Effector memory CD8-positive, alpha-beta T cell (primary cell): ENCODE results near the gene PEX14.
"Not testable (repeated sequence)": the region's sequence is repeated elsewhere in the genome, so short reads cannot be mapped to it uniquely, and the experiment has no call there.

ENCODE experiments used
- ATAC-seq: fragments of 150-1000 bp; cut with Tn5 transposase; replicated peaks from 2 replicates; pipeline ENCODE4 v1.10.0; 2021; ENCODE audit warnings: mild to moderate bottlenecking, moderate library complexity
- DNase-seq, 3 experiments: peaks; one replicate each; pipeline ENCODE4 v3.0.0; 2021
- H3K27ac Mint-ChIP-seq, 2 donors: one replicate each; pipeline ENCODE4 v1.8.0; 2022; ENCODE audit warnings: mild to moderate bottlenecking in 2 of 2, mixed read lengths in 2 of 2, moderate library complexity in 2 of 2
- H3K27me3 Mint-ChIP-seq, 2 donors: one replicate each; pipeline ENCODE4 v1.8.0; 2022; ENCODE audit warnings: mixed read lengths in 2 of 2
- H3K36me3 Mint-ChIP-seq: one replicate; pipeline ENCODE4 v1.8.0; 2022; ENCODE audit warnings: mild to moderate bottlenecking, moderate library complexity, mixed read lengths; ENCODE audit not compliant: insufficient read depth
- H3K4me1 Mint-ChIP-seq, 2 donors: one replicate each; pipeline ENCODE4 v1.8.0; 2022; ENCODE audit warnings: low read depth in 2 of 2, mixed read lengths in 2 of 2
- H3K4me3 Mint-ChIP-seq, 2 donors: one replicate each; pipeline ENCODE4 v1.8.0; 2022; ENCODE audit warnings: mild to moderate bottlenecking in 2 of 2, mixed read lengths in 2 of 2, moderate library complexity in 2 of 2
- H3K9me3 Mint-ChIP-seq, 2 donors: one replicate each; pipeline ENCODE4 v1.8.0; 2022; ENCODE audit warnings: mixed read lengths in 2 of 2

Gene PEX14

DNA sequence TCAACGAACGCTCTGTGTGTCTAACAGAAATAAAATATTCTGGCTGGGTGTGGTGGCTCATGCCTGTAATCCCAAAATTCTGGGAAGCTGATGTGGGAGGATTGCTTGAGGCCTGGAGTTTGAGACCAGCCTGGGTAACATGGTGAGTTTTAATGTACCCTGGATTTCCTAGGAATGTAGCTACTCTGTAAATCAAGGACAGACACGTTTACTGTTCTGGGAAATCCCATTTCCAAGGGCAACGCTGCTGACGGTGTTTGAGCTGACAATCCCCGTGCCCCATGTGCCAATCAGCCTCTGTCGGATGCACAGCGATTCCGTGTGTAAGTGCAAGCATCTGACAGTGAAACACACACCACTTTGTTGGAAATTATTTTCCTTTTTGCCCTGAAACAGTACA lies 16.9 kb upstream of the PEX14 start:
- Mint-ChIP-seq H3K27ac (no peak overlapping the region), H3K27me3 (no peaks in the 10 kb centered on the region)

GRCh38 chr1:10459184-10459583 lies 15.6 kb upstream of the PEX14 start:
- DNase-seq: no peak
- no peak for ATAC-seq
- no peaks in the 10 kb centered on the region for H3K4me1 Mint-ChIP-seq
- no peak overlapping the region for H3K4me3 Mint-ChIP-seq
- no peaks in the 10 kb centered on the region for H3K9me3 Mint-ChIP-seq
- H3K36me3 Mint-ChIP-seq: peaks cover 26% of the 10 kb centered on the region
- H3K27ac Mint-ChIP-seq: no peak overlapping the region
- H3K27me3 Mint-ChIP-seq: no peaks in the 10 kb centered on the region

More for the DNA sequence above, 16.9 kb upstream of the PEX14 start:
- Mint-ChIP-seq H3K9me3 (no peaks in the 10 kb centered on the region), H3K36me3 (peaks cover 13% of the 10 kb centered on the region), H3K4me1 (no peaks in the 10 kb centered on the region), H3K4me3 (no peak overlapping the region)
- no peak for DNase-seq
- ATAC-seq: no peak

- no peak for DNase-seq
- no peaks in the 10 kb centered on the region for H3K9me3 Mint-ChIP-seq
- H3K27me3 Mint-ChIP-seq: no peaks in the 10 kb centered on the region
- no peak overlapping the region for H3K27ac Mint-ChIP-seq
- peaks cover 60% of the 10 kb centered on the region for H3K36me3 Mint-ChIP-seq
- no peak for ATAC-seq
- H3K4me3 Mint-ChIP-seq: no peak overlapping the region
- peaks cover 4 to 11% of the 10 kb centered on the region in 2 donors for H3K4me1 Mint-ChIP-seq
Measured at GRCh38 chr1:10467078-10467477, 7.7 kb upstream of the PEX14 start.

- H3K4me1 Mint-ChIP-seq: peaks cover 12 to 27% of the 10 kb centered on the region in 2 donors
- peaks cover 50% of the 10 kb centered on the region for H3K36me3 Mint-ChIP-seq
- H3K27me3 Mint-ChIP-seq: no peaks in the 10 kb centered on the region
- ATAC-seq (no peak), DNase-seq (no peak)
- no peak overlapping the region for H3K27ac Mint-ChIP-seq
- H3K9me3 Mint-ChIP-seq: no peaks in the 10 kb centered on the region
- no peak overlapping the region for H3K4me3 Mint-ChIP-seq
Measured at GRCh38 chr1:10470043-10470442, 4.7 kb upstream of the PEX14 start.

GRCh38 chr1:10471411-10472219 lies 3.1 kb upstream of the PEX14 start:
- Mint-ChIP-seq H3K4me3 (peak overlapping the region; percentile 99), H3K9me3 (no peaks in the 10 kb centered on the region), H3K27me3 (no peaks in the 10 kb centered on the region), H3K36me3 (peaks cover 46% of the 10 kb centered on the region), H3K4me1 (peaks cover 27 to 43% of the 10 kb centered on the region in 2 donors), H3K27ac (peak overlapping the region; percentile 95)
- DNase-seq (peak in 2 of 3 experiments; percentile 3 to 13), ATAC-seq (peak; percentile 2)

DNA sequence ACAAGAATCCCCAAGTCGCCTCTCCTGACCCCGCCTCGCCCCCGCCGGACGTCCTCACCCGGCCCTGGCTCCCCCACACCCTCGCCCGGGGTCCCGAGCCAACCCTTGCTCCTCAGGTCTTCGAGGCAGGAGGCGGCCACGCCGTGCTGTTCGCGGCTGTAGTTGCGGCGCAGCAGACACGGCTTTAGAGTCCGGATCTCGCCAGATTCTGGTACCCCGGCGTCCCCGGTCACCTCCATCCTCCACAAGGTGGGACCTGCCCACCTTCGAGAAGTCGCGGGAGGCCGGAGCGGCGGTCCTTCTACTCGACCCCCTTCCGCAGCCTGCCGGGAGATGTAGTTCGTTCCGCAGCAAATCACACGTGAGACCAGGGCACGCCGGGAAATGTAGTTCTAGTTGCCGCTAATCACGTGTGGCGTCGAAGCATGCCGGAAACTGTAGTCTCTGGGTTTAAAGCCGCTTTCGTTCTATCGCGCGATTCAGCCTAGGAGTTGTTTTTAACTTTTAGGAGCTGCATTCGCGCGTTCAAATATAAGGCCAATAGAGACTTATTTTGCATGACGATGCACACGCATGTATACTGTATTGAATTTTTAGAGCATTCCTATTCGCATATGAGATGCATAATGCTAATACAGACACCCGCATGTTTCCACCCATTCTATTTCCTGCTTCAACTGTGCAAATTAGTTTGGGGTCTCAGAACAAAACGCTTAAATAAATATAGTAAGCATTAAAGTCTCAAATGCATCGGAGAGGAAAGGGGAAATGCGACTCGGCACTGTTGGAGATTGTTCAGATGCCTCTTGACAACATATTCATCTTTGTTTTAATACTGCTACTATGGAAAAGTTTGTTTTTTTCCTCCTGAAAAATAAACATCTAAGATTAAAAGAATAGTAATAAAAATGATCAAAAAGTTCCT lies 2.3 kb upstream of the PEX14 start, which contains the start of gene DFFA:
DFFA (minus strand) TSS at position 310 of the 925 bp plus-strand sequence; CDS start at position 239, 71 bp downstream.
- peak; percentile 84 to 89 (median 88) for DNase-seq
- Mint-ChIP-seq H3K9me3 (no peaks in the 10 kb centered on the region), H3K36me3 (peaks cover 37% of the 10 kb centered on the region), H3K27ac (peak within 1 kb of the TSS; percentile 95), H3K4me3 (peak within 1 kb of the TSS; percentile 99), H3K4me1 (peaks cover 28 to 44% of the 10 kb centered on the region in 2 donors), H3K27me3 (no peaks in the 10 kb centered on the region)
- peak; percentile 81 for ATAC-seq

DNA sequence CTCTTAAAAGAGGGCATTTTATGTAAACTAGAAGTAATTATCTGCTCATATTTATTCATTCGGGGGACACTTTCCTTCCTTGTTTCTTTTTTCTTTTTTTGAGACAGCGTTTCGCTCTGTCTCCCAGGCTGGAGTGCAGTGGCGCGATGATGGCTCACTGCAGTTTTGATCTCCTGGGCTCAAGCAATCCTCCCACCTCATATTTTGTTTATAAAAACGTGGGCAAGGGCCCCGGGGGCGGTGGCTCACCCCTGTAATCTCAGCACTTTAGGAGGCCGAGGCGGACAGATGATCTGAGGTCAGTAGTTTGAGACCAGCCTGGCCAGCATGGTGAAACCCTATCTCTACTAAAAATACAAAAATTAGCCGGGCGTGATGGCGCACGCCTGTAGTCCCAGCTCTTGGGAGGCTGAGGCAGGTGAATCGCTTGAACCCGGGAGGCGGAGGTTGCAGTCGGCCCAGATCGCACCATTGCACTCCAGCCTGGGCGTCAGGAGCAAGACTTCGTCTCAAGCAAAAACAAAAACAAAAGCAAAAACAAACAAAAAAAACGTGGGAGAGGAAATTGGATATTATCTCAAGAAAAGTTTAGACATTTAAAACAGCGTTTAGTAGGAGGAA lies 1.5 kb upstream of the PEX14 start:
- Mint-ChIP-seq H3K9me3 (no peaks in the 10 kb centered on the region), H3K4me3 (peak overlapping the region; percentile 40 to 99), H3K4me1 (peaks cover 28 to 44% of the 10 kb centered on the region in 2 donors), H3K36me3 (peaks cover 30% of the 10 kb centered on the region), H3K27me3 (no peaks in the 10 kb centered on the region), H3K27ac (no peak overlapping the region)
- DNase-seq (no peak), ATAC-seq (no peak)

GRCh38 chr1:10474309-10474612 lies 489 bp upstream of the PEX14 start:
- not testable (repeated sequence) for H3K9me3 Mint-ChIP-seq, DNase-seq, H3K27me3 Mint-ChIP-seq, ATAC-seq
- H3K27ac Mint-ChIP-seq: peak overlapping the region; percentile 91 to 94
- peaks cover 30 to 44% of the 10 kb centered on the region in 2 donors for H3K4me1 Mint-ChIP-seq
- peak overlapping the region; percentile 97 to 98 for H3K4me3 Mint-ChIP-seq
- peaks cover 21% of the 10 kb centered on the region for H3K36me3 Mint-ChIP-seq

DNA sequence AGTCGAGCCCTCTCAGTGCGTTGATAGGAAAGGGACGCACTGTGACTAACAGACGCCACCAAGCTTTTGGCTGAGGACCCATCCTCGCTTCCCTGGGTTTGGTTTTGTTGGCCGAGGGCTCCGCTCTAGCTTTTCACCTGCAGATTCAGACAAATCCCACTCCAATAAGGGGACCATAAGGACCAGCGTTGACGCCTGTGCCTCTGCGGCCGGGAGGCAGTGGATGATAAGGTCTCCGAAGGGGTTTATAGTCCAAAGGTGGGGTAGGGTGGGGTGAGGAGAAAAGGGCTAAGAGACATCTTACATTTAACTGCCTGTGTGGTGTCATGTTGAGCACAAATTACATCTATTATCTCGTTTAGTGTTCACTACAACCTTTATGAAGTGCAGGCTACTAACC lies 760 bp downstream of the PEX14 start:
- Mint-ChIP-seq H3K9me3 (no peaks in the 10 kb centered on the region), H3K27me3 (no peaks in the 10 kb centered on the region), H3K4me1 (peaks cover 30 to 48% of the 10 kb centered on the region in 2 donors), H3K4me3 (peak overlapping the region; percentile 97 to 98), H3K27ac (peak overlapping the region; percentile 91 to 94), H3K36me3 (peaks cover 17% of the 10 kb centered on the region)
- ATAC-seq (no peak), DNase-seq (no peak)

DNA sequence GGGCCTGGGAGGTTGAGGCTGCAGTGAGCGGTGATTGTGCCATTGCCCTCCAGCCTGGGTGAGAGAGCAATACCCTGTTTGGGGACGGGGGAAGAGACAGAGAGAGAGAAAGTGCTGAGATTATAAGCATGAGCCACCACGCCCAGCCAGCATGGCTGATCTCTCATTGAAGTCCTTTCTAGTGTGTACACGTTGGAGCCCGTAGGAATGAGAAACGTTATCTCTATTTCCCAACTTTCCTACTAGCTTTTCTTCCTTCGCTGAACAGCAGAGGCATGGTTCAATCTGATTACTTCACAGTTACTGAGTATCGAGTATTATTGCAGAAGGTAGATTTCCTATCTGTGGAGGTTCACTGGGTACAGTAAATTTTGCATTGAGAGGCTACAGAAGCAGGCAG lies 4.5 kb downstream of the PEX14 start:
- no peaks in the 10 kb centered on the region for H3K9me3 Mint-ChIP-seq
- peaks cover 24% of the 10 kb centered on the region for H3K36me3 Mint-ChIP-seq
- H3K27me3 Mint-ChIP-seq: no peaks in the 10 kb centered on the region
- DNase-seq: no peak
- no peak overlapping the region for H3K4me3 Mint-ChIP-seq
- H3K27ac Mint-ChIP-seq: no peak overlapping the region
- no peak for ATAC-seq
- peaks cover 22 to 30% of the 10 kb centered on the region in 2 donors for H3K4me1 Mint-ChIP-seq

DNA sequence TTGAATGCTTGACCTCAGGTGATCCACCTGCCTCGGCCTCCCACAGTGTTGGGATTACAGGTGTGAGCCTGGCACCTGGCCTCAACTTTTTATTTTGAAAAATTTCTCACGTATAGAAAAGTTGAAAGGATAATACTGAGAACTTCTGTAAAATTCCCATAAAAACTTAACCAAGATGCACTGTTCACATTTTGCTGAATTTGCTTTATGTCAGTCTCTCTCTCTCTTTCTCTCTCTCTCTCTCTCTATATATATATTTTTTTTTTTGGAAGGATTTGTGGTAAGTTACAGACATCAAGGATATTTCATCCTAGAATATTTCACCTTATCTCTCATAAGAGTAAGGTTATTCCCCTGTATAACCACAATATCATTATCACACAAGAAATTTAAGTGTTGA lies 5.9 kb downstream of the PEX14 start:
- ATAC-seq: no peak
- no peak for DNase-seq
- Mint-ChIP-seq H3K36me3 (peaks cover 16% of the 10 kb centered on the region), H3K27me3 (no peaks in the 10 kb centered on the region), H3K9me3 (no peaks in the 10 kb centered on the region), H3K4me3 (no peak overlapping the region), H3K4me1 (peaks cover 18 to 28% of the 10 kb centered on the region in 2 donors), H3K27ac (no peak overlapping the region)

- ATAC-seq: no peak
- Mint-ChIP-seq H3K27ac (no peak overlapping the region), H3K4me3 (no peak overlapping the region), H3K4me1 (peaks cover 4 to 14% of the 10 kb centered on the region in 2 donors), H3K9me3 (no peaks in the 10 kb centered on the region), H3K27me3 (no peaks in the 10 kb centered on the region), H3K36me3 (peaks cover 24% of the 10 kb centered on the region)
- DNase-seq: no peak
Measured at GRCh38 chr1:10484521-10484920, 9.8 kb downstream of the PEX14 start.

DNA sequence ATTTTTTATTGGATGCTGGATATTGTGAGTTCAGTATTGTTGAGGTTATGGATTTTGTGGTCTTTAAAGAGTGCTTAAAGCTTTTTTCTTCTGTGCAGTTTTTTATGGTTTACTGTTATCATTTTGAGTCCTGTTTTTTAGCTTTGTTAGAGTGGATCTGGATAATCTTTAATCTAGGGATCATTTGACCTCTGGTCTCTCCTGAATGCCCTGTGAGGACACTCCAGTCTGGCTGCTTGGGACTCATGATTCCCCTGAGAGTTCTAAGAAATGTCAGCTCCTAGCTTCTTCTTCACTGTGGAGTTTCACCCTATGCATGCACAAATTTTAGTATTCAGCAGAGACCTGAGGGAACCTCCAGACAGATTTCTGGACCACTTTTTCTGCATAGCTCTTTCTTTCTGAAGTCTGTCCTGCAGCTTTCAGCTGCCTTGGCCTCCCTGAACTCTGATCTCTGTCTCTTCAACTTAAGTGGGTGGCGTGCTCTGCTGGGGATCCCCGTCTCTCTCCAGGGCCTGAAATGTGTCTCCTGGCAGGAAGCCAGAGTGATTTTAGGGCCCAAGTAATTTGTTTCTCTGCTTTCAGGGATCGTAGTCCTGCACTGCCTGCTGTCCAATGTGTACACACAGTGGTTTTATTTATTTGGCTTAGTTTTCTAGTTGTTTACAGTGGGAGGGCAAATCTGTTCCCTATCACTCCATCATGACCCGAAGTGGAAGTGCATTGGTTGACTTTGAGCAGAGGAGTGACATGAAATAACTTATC lies 14.7 kb downstream of the PEX14 start:
- no peak for ATAC-seq
- Mint-ChIP-seq H3K4me3 (no peak overlapping the region), H3K27me3 (no peaks in the 10 kb centered on the region), H3K27ac (peak overlapping the region in 1 of 2 donors; percentile 14), H3K36me3 (peaks cover 18% of the 10 kb centered on the region), H3K4me1 (peaks cover 9 to 17% of the 10 kb centered on the region in 2 donors), H3K9me3 (no peaks in the 10 kb centered on the region)
- no peak for DNase-seq
